NCI-H69 (cell line): ENCODE data around the gene DOCK4.
A peak's percentile ranks its signal among the peaks of the same experiment; 100 is the strongest.
"Not testable (repeated sequence)": the region's sequence is repeated elsewhere in the genome, so short reads cannot be mapped to it uniquely, and the experiment has no call there.

Source experiments
- DNase-seq: peaks from one replicate; lab custom pipeline; 2025; lab: John Stamatoyannopoulos, UW

Gene DOCK4

DNA sequence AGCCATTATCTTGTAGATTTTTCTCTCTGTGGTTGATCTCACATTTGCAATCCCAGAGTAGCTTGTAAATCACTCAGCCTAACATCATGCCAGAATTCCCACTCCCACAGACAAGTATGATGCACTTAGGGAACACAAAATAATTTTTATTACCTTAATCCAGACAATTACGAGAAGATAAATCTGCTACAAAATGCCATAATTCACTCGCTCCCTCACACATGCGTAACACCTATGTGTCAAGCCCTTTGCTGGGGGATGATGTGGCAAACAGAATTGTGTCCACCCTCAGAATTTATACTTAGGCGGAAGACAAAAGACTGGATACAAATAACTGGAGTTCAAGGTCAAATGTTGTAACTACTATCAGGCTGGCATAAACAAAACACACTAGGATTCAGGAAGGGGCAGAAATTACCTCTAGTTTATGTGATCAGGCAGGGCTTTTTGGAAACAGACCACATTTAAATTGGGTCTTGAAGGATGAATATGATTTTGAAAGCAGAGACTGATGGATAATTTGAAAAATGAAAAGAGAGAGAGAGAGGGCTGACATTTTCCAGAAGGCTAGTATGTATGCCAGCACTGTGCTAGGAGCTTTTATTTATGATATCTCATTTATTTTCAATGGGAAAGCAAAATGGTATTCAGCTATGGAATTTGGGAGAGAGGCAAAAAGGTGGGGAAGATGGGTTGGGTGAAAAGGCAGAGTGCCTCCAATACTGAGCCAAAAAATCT lies 69.8 kb downstream of the DOCK4 start:
- DNase-seq, result peak; percentile 28

DNA sequence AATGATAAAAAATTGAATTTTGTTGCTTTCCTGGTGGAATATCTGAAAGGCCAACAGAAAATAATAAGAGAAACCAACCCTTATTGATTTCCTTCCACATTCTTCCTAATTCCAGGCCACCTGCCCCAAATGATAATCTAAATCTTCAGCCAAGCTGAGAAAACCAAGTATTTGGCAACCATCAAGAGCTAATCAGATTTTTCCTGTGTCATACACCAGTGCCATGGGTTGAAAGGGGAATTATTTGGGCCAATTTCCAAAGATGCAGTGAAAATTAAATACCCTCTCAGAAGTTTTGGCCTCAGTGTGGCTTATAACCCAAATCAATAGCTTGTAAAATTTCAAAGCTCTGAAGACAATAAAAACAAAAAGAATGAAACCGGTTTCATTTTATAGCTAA lies 70.4 kb downstream of the DOCK4 start:
- DNase-seq, result no peak

DNA sequence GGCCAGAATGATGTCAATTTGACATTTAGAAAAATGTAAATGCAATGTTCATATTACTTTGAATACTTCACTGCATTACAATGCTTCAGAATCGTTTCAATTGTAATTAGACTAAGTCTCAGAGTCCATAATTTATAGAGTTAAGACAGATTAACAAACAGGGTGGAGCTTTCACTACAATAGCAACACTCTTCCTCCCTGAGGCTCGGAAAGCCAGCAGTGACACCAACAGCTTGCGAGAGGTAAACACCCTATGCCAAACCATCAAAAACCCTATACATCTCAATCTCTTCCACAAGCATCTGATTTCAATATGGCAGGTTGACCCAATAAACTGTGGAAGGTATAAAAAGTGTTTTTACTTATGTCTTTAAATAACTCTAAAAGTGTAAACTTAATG lies 72.2 kb downstream of the DOCK4 start:
- DNase-seq, result peak; percentile 58

DNA sequence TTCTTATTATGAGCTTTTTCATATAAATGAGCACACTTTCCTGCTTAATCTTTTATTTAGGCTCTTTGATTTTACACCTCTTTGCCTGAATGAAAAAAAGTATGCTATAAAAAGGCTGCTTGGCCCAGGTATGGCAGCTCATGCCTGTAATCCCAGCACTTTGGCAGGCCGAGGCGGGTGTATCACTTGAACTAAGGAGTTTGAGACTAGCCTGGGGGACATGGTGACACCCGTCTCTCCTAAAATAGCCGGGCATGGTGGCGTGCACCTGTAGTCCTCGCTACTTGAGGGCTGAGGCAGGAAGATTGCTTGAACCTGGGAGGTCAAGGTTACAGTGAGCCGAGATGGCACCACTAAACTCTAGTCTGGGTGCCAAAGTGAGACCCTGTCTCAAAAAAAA lies 72.9 kb downstream of the DOCK4 start:
- DNase-seq, result no peak

DNA sequence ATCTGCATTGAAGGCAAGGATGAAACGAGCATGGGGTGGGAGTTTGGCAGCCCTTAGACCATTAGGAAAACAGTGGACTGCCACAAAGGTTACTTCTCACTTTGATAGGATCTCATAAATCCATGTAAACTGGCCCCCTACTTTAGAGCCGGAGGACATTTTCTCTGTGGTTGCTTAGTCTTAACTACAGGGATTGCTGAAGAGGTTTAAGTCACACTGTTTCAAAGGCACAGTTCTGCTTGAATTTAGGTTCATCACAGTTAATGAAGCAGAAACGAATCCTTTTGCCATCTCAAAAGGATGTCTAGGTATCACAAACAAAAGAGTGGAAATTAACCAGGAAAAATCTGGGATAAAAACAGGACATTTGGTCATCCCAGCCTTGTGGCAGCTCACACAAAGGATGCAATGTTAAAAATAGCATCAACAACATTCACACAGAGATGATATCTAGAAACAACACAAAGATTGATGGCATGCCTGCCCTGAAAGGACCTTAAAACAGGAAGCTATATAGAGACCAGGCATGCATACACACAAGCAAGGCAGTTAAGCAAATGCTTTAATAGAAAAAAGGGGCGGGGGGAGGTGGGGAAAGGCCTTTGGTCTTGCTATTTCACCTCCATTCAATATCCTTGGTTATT lies 74.0 kb downstream of the DOCK4 start:
- peak; percentile 76 for DNase-seq

DNA sequence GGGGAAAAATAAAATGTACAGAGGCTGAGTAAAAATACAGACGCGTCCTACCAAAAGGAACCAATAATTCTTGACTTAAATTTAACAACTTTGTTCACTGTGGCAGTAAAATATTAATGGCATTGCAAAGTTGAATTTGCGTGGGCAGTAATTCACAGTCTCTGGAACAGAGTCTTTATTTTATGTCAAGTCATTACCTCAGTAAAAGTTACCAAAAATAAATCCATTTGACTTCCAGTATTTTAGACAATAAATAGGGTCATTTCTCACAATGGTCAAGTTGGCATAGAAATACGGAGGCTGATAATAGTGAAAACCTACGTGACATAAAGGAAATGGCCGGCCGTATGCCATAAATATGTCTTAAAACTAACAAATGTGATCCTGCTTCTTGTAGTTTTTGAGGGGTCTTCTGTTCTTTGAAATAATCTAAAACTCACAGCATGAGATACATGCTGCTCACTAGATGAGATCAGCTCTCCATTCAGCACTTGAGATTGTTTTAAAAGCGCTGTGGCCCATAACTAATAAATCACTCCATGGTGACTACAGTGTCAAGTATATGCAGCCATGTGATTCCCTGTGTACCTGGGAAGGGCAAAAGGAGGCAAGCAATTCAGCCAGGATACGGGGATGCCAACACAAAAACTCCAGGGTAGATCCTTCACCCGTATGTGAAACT lies 75.3 kb downstream of the DOCK4 start:
- peak; percentile 69 for DNase-seq

DNA sequence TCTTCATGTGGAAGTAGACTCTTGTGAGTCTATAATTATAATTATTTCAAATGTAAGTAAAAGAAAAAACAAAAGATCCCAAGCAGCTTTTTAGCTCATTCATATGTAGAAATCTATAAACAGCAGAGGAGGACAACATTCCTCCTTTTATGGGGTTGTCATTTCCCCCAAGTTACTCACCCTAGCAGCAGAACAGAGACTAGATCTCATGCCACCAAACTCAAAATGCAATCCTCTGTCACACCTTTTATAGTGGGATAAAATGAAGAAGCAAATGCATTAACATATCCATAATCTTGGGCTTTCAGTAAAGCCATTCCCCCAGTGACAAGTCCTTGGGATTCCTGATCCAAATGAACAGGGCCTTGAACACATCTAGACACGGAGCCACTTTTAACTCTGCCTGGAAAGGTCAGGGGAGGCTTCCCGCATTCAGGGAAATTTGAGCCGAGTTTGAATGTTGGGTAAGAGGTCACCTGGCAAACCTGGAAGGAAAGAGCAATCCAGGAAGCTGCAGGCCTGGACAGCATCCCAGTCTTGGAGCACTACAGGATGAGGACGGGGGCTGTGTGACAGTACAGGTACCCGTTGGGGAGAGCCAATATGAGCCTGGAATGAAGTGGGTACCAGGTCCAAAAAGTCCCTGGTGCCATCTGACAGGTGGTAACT lies 76.4 kb downstream of the DOCK4 start:
- DNase-seq, result peak; percentile 92

DNA sequence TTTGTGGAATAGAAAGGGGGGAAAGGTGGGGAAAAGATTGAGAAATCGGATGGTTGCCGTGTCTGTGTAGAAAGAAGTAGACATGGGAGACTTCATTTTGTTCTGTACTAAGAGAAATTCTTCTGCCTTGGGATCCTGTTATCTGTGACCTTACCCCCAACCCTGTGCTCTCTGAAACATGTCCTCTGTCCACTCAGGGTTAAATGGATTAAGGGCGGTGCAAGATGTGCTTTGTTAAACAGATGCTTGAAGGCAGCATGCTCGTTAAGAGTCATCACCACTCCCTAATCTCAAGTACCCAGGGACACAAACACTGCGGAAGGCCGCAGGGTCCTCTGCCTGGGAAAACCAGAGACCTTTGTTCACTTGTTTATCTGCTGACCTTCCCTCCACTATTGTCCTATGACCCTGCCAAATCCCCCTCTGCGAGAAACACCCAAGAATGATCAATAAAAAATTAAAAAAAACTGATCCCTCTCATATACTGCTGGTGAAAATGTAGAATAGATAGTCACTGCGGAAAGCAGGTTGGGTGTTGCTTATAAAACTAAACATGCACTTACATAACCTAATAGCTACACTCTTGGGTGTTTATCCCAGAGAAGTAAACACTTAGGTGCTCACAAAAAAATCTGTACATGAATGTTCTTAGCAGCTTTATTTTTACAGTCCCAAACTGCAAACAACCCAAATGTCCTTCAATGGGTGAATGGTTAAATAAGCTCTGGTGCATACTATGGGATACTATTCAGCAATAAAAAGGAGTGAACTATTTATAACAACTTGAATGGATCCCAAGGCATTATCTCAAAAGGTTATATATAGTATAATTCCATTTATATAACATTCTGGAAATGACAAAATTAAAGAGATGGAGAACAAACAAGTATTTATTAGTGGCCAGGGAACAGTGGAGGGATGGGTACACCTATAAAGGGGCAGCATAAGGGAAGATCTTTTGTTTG lies 77.5 kb downstream of the DOCK4 start:
- not testable (repeated sequence) for DNase-seq

DNA sequence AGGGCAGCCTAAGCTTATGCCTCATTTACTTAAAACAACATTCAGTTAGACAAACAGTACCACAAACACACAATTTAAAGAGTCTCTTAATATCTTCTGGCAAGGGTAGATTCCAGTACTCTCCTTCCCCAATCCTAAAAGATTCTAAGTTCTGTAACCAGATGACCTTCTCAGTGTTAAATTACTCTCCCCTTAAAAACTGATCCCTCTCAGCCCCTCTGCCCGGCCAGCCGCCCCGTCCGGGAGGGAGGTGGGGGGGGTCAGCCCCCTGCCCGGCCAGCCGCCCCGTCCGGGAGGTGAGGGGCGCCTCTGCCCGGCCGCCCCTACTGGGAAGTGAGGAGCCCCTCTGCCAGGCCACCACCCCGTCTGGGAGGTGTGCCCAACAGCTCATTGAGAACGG lies 78.2 kb downstream of the DOCK4 start:
- not testable (repeated sequence) for DNase-seq

DNA sequence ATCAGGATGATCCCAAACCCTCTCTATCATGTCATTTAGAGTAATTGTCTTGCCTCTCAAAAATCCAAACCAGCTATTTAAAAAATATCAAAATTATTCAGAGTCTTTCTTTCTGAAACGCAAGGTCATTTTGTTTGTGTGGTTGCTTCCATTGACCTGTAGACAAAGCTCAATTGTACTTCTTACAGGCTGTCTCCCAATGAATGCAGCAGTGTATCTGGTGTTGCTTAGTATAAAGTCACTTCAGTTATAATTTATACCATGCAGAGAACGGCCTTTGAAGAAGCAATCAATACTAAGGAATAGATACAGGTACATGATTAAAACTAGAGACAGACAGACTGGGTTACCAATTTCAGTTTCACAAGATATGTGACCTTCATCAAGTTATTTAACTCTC lies 80.9 kb downstream of the DOCK4 start:
- DNase-seq, result no peak

DNA sequence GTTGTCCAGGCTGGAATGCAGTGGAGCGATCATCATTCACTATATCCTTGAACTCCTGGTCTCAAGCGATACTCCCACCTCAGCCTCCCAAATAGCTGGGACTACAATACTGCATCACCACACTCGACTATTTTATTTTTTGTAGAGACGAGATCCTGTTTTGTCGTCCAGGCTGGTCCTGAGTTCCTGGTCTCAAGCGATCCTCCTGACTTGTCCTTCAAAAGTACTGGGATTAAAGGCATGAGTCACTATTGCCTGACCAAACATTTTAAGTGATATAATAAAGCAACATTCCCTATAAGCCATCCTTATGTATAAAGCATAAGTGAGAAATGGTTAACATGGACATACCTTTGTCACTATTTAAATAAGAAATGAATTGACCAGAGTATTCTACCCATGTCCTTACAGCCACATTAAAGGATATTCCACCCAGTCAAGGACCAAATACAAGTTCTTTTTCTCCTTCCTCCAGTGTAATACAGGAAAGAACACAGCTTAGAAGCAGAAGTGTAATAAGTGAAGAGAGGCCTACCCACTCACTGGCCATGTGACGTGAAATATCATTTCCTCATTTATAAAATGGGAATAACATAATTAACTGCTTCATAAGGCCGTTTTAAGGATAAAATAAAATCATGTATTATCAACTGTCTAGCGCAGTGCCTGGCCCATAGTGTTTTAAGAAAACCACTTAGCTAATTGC lies 82.0 kb downstream of the DOCK4 start:
- no peak for DNase-seq

DNA sequence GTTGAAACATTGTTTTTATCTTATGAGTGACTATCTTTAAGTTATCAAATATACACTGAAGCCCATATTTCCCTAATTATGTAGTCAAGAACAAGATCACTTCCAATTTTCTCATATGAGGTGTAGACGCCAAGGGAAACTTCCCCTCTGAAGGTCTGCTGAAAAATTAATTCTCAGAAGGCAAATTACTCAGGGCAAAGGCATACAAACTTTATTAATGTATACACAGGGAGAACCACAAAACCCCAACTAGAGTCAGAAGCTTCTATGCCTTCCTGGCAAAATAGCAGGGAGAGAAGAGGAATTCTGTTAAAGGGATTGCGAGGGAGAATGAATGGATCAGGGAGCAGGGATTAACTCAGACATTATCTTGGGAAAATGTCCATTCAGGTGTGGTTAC lies 83.4 kb downstream of the DOCK4 start:
- no peak for DNase-seq

DNA sequence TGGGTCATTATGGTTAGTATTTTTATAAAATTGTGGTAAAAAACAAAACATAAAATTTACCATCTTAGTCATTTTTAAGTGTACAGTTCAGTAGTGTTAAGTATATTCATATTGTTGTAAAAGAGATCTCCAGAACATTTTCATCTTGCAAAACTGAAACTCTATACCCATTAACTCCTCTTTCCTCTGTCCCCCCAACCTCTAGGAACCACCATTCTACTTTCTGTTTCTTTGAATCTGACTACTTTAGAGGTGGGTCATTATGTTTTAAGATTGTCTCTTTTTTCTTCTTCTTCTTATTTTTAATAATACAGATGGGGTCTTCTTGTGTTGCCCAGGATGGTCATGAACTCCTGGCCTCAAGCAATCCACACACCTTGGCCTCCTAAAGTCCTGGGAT lies 84.1 kb downstream of the DOCK4 start:
- no peak for DNase-seq

DNA sequence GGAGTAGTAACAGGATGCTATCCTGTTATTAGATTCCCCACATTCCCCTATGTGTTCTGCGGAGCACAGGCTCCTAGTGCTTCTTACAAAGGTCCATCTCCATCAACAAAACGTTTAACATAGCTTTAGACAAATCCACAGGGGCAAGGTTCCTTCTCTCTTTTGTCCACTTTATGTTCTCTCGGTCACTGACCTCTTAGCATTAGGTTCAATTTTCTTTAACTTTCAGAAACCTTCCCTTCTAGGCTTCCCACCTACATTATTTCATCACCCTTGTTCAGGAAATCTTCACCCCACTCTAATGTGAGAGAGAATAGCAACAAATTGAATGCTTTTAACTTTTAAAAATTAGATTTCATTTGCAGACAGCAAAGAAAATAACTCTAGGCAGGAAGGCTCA lies 84.9 kb downstream of the DOCK4 start:
- no peak for DNase-seq

DNA sequence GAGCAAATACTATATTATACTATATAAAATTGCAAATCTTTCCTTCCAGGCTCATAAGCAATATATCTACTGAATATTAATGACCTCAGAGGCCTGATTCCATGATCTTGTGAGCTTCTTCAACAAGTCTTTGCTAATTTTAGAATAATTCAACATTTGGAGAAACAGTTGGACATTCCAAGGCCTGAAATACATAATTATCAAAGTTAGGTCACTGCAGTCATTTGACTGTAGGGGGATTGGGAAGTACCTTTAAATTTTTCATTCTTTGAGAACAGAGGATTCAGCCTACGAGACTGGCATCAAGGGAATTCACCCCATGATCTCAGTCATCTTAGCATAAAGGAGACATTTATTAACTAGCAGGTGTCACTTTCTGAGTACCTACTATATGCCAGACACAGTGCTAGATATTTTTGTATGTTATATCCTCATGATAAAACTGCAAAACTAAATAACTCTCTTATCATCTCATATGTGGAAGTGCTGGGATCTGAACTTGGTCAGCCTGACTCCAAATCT lies 85.4 kb downstream of the DOCK4 start:
- DNase-seq, result no peak

DNA sequence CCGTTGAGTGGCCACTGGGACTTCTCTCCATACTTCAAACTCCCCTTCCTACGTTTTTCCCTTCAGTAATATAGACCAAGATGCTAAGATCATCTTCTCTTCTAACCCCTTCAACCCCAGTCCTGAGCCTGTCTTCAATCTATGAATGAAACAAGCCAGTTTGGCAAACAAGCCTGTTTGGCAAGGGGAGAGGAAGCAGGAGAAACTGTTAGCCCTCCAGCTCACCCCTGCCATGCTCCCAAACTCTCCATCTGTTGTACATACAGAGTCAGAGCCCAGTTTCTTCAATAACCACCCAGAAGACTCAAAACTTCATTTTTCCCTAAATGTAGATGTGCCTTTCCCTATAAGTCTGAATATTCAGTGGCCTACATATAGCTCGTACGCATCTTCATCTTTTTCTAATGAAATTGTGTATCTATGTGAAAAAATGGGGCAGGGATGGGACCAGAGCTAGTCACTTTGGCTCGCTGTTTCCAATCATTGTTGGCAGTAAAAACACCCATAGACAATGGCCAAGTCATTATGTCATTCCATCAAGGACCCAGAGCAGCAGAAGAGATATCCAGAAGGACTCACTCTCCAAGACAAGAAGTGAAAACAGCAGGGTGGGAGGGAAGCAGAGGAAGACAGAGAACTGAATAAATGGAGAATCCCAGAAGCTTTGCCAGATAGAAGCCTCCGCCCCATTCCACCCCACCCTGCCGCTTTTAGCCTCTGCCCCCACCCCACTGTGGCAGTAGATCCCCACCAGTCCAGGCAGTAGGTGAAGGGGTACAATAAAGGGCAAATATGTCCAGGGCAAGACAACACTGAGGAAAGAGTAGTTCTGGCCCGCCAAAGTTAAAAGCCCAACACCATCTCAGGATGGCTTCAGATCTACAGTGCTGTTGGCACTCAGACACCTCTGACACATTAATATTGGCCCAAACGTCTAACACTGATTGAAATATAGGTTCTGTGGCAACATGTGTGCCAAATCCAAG lies 87.3 kb downstream of the DOCK4 start:
- peak; percentile 77 for DNase-seq

DNA sequence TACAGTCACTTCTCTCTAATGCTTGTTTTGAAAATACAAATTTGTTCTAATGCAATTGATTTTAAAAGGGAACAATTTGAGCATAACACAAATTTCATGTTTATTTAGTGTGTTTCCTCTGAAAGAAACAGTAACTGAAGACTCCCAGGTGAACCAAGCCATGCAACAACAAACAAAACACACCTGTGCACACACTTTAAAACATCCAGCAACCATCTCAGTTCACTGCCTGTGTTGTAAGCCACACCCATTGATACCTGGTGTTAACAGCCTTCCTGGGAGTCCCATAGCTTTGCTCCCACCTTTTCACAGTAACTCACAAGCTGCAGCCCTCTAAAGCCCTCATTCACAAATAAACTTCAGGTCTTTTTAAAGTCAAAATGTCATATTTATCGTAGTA lies 89.3 kb downstream of the DOCK4 start:
- DNase-seq, result peak; percentile 93

DNA sequence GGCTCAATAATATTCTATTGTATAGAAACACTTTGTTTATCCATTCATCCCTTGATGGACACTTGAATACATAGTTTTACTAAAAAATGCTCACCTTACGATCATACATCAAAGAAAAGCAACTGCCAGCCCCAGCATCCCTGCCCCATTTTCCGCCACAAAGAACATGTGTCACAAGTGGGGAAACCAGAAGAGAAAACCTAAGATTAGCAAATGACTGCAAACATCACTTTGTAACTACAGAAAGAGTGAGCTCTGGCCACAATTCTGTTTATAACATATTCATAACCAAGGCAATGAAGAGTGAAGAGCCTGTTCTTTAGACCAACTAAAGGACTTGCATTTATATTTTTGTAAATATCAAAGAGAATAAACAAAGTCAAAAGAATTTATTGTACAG lies 89.8 kb downstream of the DOCK4 start:
- DNase-seq, result no peak

DNA sequence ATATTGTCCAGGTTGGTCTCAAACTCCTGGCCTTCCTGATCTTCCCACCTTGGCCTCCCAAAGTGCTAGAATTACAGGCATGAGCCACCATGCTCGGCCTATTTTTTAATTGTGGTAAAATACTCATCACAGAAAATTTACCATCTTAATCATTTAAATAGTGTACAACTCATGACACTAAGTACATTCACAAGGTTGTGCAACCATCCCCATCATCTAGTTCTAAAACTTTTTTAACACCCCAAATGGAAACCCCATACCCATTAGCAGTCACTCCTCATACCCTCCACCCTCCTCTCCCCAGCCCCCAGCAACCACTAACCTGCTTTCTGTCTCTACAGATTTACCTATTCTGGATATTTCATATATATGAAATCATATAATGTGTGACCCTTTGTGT lies 90.3 kb downstream of the DOCK4 start:
- DNase-seq, result no peak
